ENCODE data around the gene CERS6.
"Not testable (repeated sequence)": the region's sequence is repeated elsewhere in the genome, so short reads cannot be mapped to it uniquely, and the experiment has no call there.

Gene CERS6

GRCh38 chr2:168654705-168655104 lies 198.6 kb downstream of the CERS6 start:
- no peaks in the 10 kb centered on the region for H3K27me3 ChIP-seq (ENCODE audit: insufficient read depth, low read depth, severe bottlenecking)
- H3K9me3 ChIP-seq (ENCODE audit: severe bottlenecking) = no peaks in the 10 kb centered on the region
- H3K27ac ChIP-seq = no peak overlapping the region
- no peak overlapping the region for H3K4me3 ChIP-seq (ENCODE audit: low read depth, low read length)
- TF ChIP-seq, protein P1, sequence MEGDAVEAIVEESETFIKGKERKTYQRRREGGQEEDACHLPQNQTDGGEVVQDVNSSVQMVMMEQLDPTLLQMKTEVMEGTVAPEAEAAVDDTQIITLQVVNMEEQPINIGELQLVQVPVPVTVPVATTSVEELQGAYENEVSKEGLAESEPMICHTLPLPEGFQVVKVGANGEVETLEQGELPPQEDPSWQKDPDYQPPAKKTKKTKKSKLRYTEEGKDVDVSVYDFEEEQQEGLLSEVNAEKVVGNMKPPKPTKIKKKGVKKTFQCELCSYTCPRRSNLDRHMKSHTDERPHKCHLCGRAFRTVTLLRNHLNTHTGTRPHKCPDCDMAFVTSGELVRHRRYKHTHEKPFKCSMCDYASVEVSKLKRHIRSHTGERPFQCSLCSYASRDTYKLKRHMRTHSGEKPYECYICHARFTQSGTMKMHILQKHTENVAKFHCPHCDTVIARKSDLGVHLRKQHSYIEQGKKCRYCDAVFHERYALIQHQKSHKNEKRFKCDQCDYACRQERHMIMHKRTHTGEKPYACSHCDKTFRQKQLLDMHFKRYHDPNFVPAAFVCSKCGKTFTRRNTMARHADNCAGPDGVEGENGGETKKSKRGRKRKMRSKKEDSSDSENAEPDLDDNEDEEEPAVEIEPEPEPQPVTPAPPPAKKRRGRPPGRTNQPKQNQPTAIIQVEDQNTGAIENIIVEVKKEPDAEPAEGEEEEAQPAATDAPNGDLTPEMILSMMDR (IDR thresholded peaks at IDR 0.05; ENCODE audit: low read depth, low read length) = no peak
- no peaks in the 10 kb centered on the region for H3K36me3 ChIP-seq
- DNase-seq = no peak

GRCh38 chr2:168655207-168655606 lies 199.1 kb downstream of the CERS6 start:
- DNase-seq = no peak
- H3K36me3 ChIP-seq = no peaks in the 10 kb centered on the region
- TF ChIP-seq, protein P1 (IDR thresholded peaks at IDR 0.05; ENCODE audit: low read depth, low read length) = no peak
- H3K27me3 ChIP-seq (ENCODE audit: insufficient read depth, low read depth, severe bottlenecking) = no peaks in the 10 kb centered on the region
- no peak overlapping the region for H3K4me3 ChIP-seq (ENCODE audit: low read depth, low read length)
- no peaks in the 10 kb centered on the region for H3K9me3 ChIP-seq (ENCODE audit: severe bottlenecking)
- H3K27ac ChIP-seq = no peak overlapping the region

DNA sequence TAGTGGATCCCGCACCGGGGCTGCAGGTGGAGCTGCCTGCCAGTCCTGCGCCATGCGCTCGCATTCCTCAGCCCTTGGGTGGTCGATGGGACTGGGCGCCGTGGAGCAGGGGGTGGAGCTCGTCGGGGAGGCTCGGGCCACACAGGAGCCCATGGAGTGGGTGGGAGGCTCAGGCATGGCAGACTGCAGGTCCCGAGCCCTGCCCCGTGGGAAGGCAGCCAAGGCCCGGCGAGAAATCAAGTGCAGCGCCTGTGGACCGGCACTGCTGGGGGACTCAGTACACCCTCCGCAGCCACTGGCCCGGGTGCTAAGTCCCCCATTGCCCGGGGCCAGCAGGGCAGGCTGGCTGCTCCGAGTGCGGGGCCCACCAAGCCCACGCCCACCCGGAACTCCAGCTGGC lies 201.3 kb downstream of the CERS6 start:
- H3K36me3 ChIP-seq; H3K9me3 ChIP-seq (ENCODE audit: severe bottlenecking); H3K4me3 ChIP-seq (ENCODE audit: low read depth, low read length); DNase-seq; H3K27me3 ChIP-seq (ENCODE audit: insufficient read depth, low read depth, severe bottlenecking); H3K27ac ChIP-seq: not testable (repeated sequence)

GRCh38 chr2:168658706-168659105 lies 202.6 kb downstream of the CERS6 start:
- Histone ChIP-seq H3K36me3 (no peaks in the 10 kb centered on the region), H3K4me3 (ENCODE audit: low read depth, low read length) (no peak overlapping the region), H3K27ac (no peak overlapping the region), H3K9me3 (ENCODE audit: severe bottlenecking) (no peaks in the 10 kb centered on the region), H3K27me3 (ENCODE audit: insufficient read depth, low read depth, severe bottlenecking) (no peaks in the 10 kb centered on the region)
- DNase-seq = no peak
- TF ChIP-seq, protein P1 (IDR thresholded peaks at IDR 0.05; ENCODE audit: low read depth, low read length) = no peak

DNA sequence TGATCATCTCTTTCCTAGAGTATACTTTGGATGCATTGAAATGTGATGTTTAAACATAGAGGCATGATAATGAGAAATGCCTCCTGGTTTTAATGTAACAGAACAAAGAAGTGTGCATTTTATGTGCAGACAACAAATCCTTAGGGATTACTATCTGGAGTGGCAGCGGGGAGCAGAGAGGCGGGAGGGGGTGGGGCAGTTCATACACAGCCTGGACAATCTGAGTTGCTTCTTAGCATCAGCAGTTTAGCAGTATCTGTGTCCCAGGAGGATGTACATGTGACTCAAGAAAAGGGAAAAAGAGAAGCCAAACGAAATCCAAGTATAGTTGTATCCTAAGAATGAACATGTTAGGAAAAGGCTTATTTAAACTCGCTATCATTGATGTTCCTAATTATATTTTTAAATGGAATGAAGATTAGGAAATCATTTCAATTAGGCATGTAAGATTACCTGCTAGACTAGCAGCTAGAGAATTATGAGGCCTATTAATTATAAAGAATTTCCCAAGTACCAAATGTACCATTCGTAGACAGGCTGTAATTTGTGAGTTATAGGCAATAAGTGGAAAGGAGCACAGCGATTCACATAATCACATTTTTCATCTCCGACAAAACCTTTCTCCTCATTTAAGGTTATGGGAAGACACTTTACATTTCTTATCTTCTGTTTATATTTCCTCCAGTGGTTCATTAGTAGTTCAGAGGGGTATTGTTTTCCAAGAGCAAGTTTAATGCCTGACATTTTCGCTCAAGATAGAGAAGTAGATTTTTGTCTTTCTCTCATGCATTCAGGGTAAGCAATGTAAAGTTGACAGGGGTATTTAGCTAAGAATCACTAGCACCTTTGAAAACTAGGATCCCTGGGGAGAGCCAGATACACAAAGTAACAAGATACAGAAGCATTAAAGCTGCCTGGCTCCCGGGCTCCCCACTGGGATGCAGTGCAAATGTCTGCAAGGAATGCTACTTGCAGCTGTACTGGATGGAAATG lies 205.1 kb downstream of the CERS6 start:
- Histone ChIP-seq H3K36me3 (no peaks in the 10 kb centered on the region), H3K27me3 (ENCODE audit: insufficient read depth, low read depth, severe bottlenecking) (no peaks in the 10 kb centered on the region), H3K27ac (peak overlapping the region; percentile 64), H3K4me3 (ENCODE audit: low read depth, low read length) (no peak overlapping the region), H3K9me3 (ENCODE audit: severe bottlenecking) (no peaks in the 10 kb centered on the region)
- DNase-seq = peak; percentile 84
- TF ChIP-seq, protein P1 (IDR thresholded peaks at IDR 0.05; ENCODE audit: low read depth, low read length) = no peak

DNA sequence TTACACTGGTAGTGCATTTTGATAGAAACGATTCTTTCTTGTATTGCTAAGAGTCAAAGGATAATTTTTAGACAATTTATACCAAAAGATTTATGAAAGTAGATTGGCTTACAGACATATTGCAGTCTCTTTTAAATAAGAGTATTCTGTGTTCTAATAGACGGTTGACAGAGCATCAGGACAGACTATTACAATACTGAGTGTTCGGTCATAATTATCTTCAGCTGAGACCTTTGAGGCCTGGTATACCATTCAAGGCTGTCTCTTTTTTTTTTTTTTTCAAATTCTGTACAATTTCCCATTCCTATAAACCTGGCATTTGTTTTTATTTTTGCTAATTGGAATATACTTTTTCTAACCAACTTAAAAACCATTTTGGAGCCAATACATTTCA lies 205.8 kb downstream of the CERS6 start:
- no peaks in the 10 kb centered on the region for H3K9me3 ChIP-seq (ENCODE audit: severe bottlenecking)
- TF ChIP-seq, protein P1 (IDR thresholded peaks at IDR 0.05; ENCODE audit: low read depth, low read length) = no peak
- no peaks in the 10 kb centered on the region for H3K36me3 ChIP-seq
- H3K27ac ChIP-seq = peak overlapping the region; percentile 14; the same call in 1 of the 2 replicates
- no peak overlapping the region for H3K4me3 ChIP-seq (ENCODE audit: low read depth, low read length)
- H3K27me3 ChIP-seq (ENCODE audit: insufficient read depth, low read depth, severe bottlenecking) = no peaks in the 10 kb centered on the region
- no peak for DNase-seq
